Measurements from ENCODE around the gene MBTPS2.

Gene MBTPS2

DNA sequence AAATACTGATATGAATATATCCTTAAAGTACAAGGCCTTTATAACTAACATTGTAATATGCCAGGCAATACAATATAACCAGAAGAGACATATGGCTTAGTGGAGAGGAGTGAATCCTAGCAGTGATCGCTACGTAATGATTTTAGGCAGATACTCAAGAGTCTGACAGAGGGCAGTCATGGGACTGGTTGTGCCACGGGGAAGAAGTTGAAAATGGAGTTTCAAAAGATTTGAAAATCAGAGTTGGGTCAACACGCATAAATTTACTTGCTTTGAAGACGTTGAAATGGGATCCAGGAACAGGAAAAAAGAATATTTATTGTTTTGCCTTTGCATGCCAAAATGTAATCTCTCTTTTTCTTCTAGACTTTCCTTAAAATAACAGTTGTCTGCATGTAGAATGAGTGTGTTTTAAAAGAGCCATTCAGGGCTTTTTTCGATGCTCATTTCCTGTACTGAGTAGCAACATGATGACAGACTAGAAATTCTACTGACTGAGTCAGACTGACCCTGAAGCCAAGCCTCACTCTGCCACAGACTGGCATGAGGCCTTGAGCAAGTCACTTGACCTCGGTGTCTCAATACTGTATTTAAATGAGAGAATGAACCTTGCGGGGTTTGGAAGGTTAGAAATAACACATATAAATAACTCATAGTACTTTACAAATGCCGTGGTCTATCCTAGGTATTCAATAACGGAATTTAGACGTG, 93.0 kb downstream of the MBTPS2 start:
- Histone ChIP-seq H3K36me3 (ENCODE audit: insufficient read depth) (no peaks in the 10 kb centered on the region), H3K4me1 (ENCODE audit: low read depth, poor library complexity, severe bottlenecking) (peaks cover 6% of the 10 kb centered on the region), H3K27ac (no peak overlapping the region), H2AFZ (ENCODE audit: low read depth) (no peak overlapping the region), H4K20me1 (ENCODE audit: insufficient read depth) (no peaks in the 10 kb centered on the region), H3K4me3 (IDR thresholded peaks at IDR 0.05; ENCODE audit: insufficient read depth, low read depth, low read length) (no peak overlapping the region), H3K27me3 (ENCODE audit: insufficient read depth, low read depth) (no peaks in the 10 kb centered on the region), H3K79me2 (ENCODE audit: insufficient read depth, low read depth) (no peaks in the 10 kb centered on the region), H3K9ac (no peak overlapping the region), H3K4me2 (no peak overlapping the region)
- no peak for TF ChIP-seq CTCF (conservative IDR thresholded peaks at IDR 0.05; ENCODE audit: low read depth, low read length)

- Histone ChIP-seq H2AFZ (ENCODE audit: low read depth) (no peak overlapping the region), H3K4me1 (ENCODE audit: low read depth, poor library complexity, severe bottlenecking) (no peaks in the 10 kb centered on the region), H3K27me3 (ENCODE audit: insufficient read depth, low read depth) (no peaks in the 10 kb centered on the region), H3K79me2 (ENCODE audit: insufficient read depth, low read depth) (no peaks in the 10 kb centered on the region), H3K27ac (no peak overlapping the region), H3K4me3 (IDR thresholded peaks at IDR 0.05; ENCODE audit: insufficient read depth, low read depth, low read length) (no peak overlapping the region), H3K36me3 (ENCODE audit: insufficient read depth) (no peaks in the 10 kb centered on the region), H3K4me2 (no peak overlapping the region), H3K9ac (no peak overlapping the region), H4K20me1 (ENCODE audit: insufficient read depth) (no peaks in the 10 kb centered on the region)
- no peak for TF ChIP-seq CTCF (conservative IDR thresholded peaks at IDR 0.05; ENCODE audit: low read depth, low read length)
These were observed 93.7 kb downstream of the MBTPS2 start for GRCh38 chrX:21933077-21933476.

DNA sequence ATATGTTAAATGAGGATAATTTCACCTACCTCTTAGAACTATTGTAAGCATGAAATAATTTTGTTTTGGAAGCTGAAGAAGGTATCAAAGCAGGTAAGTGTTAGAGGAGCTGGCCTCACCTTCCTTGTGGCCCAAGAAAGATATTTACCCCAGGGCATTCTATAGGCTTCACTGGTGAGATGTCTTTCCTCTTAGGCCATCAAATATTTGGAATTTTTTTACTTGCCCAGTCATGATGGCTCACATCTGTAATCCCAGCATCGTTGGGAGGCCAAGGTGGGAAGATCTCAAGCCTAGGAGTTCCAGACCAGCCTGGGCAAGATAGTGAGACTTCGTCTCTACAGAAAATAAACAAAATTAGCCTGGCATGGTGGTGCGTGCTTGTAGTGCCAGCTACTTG, 95.0 kb downstream of the MBTPS2 start:
- H3K27ac ChIP-seq: no peak overlapping the region

More for the DNA sequence above, 95.0 kb downstream of the MBTPS2 start:
- H3K36me3 ChIP-seq (ENCODE audit: insufficient read depth): no peaks in the 10 kb centered on the region
- no peaks in the 10 kb centered on the region for H4K20me1 ChIP-seq (ENCODE audit: insufficient read depth)
- no peak overlapping the region for H2AFZ ChIP-seq (ENCODE audit: low read depth)
- H3K79me2 ChIP-seq (ENCODE audit: insufficient read depth, low read depth): no peaks in the 10 kb centered on the region
- H3K27me3 ChIP-seq (ENCODE audit: insufficient read depth, low read depth): no peaks in the 10 kb centered on the region
- TF ChIP-seq CTCF (conservative IDR thresholded peaks at IDR 0.05; ENCODE audit: low read depth, low read length): no peak
- H3K4me3 ChIP-seq (IDR thresholded peaks at IDR 0.05; ENCODE audit: insufficient read depth, low read depth, low read length): no peak overlapping the region
- H3K4me2 ChIP-seq: no peak overlapping the region
- H3K4me1 ChIP-seq (ENCODE audit: low read depth, poor library complexity, severe bottlenecking): no peaks in the 10 kb centered on the region
- no peak overlapping the region for H3K9ac ChIP-seq

Measured in KMS-11 (cell line).